Urinary bladder (tissue), 4 donors: ENCODE measurements around the gene AUH. TPM values are rescaled to one million over a fixed set of nuclear protein-coding genes. Genes with fewer than 3 reads are reported as not detected.

ENCODE experiments used
- DNase-seq: peaks from one replicate; pipeline ENCODE4 v3.0.0-alpha.2; 2015; ENCODE audit errors: extremely low spot score
- H3K27ac ChIP-seq: one replicate; pipeline ENCODE4 v1.5.1; 2013; ENCODE audit warnings: low read depth, mild to moderate bottlenecking, moderate library complexity
- H3K36me3 ChIP-seq: one replicate; pipeline ENCODE4 v1.6.1; 2013; ENCODE audit warnings: mild to moderate bottlenecking, moderate library complexity; ENCODE audit not compliant: insufficient read depth
- H3K4me1 ChIP-seq: one replicate; pipeline ENCODE4 v1.6.1; 2013; ENCODE audit warnings: mild to moderate bottlenecking, moderate library complexity; ENCODE audit not compliant: insufficient read depth
- H3K4me3 ChIP-seq: one replicate; pipeline ENCODE4 v1.5.1; 2013; ENCODE audit warnings: low read depth, low read length
- WGBS: extraction: QIAGEN DNeasy Blood & Tissue Kit; methylation state at CpG from one replicate; pipeline ENCODE4 v1.1.7; 2013; 5-methylcytosine and 5-hydroxymethylcytosine counted together
- polyA plus RNA-seq: library from polyadenylated mRNA; stranded (reverse); fragments of 200-250 nt; gene quantifications from one replicate; pipeline ENCODE4 v1.2.3, GENCODE V29; 2013
- total RNA-seq: library from RNA; depleted of rRNA; stranded (reverse); fragments of >200 nt; gene quantifications from one replicate; pipeline ENCODE4 v1.2.3, GENCODE V29; 2014
- donor health status: healthy with polysubstance abuse.
- donor health status: healthy.

AUH gene
- total and polyA plus RNA-seq, 2 donors: 14.9 to 34.2 TPM

- 74% methylated on average over 3 of the region's 3 CpGs for WGBS
- no peak for DNase-seq
- Histone ChIP-seq H3K27ac (no peak overlapping the region), H3K4me1 (no peaks in the 10 kb centered on the region), H3K4me3 (no peak overlapping the region), H3K36me3 (no peaks in the 10 kb centered on the region)
Observed at GRCh38 chr9:91364702-91365101, 3.0 kb upstream of the AUH start.

- Histone ChIP-seq H3K27ac (no peak overlapping the region), H3K36me3 (no peaks in the 10 kb centered on the region), H3K4me3 (no peak overlapping the region), H3K4me1 (no peaks in the 10 kb centered on the region)
- DNase-seq: no peak
- 89% methylated on average over 7 of the region's 7 CpGs for WGBS
Observed at GRCh38 chr9:91364005-91364404, 2.3 kb upstream of the AUH start.

- DNase-seq: no peak
- 50% methylated on average over 15 of the region's 15 CpGs for WGBS
- H3K27ac ChIP-seq: no peak overlapping the region
- H3K36me3 ChIP-seq: no peaks in the 10 kb centered on the region
- H3K4me3 ChIP-seq: peak overlapping the region; percentile 99
- H3K4me1 ChIP-seq: no peaks in the 10 kb centered on the region
Observed at GRCh38 chr9:91362051-91362611, 413 bp upstream of the AUH start.

- no peak overlapping the region for H3K27ac ChIP-seq
- 22% methylated on average over 10 of the region's 10 CpGs for WGBS
- peak overlapping the region; percentile 99 for H3K4me3 ChIP-seq
- no peaks in the 10 kb centered on the region for H3K36me3 ChIP-seq
- no peak for DNase-seq
- no peaks in the 10 kb centered on the region for H3K4me1 ChIP-seq
Observed at GRCh38 chr9:91360551-91361290, 997 bp downstream of the AUH start.

- no peak for DNase-seq
- Histone ChIP-seq H3K4me3 (peak overlapping the region; percentile 99), H3K27ac (no peak overlapping the region), H3K36me3 (no peaks in the 10 kb centered on the region), H3K4me1 (no peaks in the 10 kb centered on the region)
- WGBS: 75% methylated on average over 7 of the region's 7 CpGs
Observed at GRCh38 chr9:91359734-91360470, 1.8 kb downstream of the AUH start.

- 86% methylated on average over 2 of the region's 2 CpGs for WGBS
Observed at GRCh38 chr9:91359083-91359482, 2.6 kb downstream of the AUH start.

GRCh38 chr9:91354881-91355280 lies 6.8 kb downstream of the AUH start:
- Histone ChIP-seq H3K36me3 (no peaks in the 10 kb centered on the region), H3K4me1 (no peaks in the 10 kb centered on the region), H3K4me3 (no peak overlapping the region), H3K27ac (no peak overlapping the region)
- 59% methylated on average over 1 of the region's 1 CpG for WGBS
- DNase-seq: no peak

More at GRCh38 chr9:91359083-91359482, 2.6 kb downstream of the AUH start:
- no peaks in the 10 kb centered on the region for H3K4me1 ChIP-seq
- no peaks in the 10 kb centered on the region for H3K36me3 ChIP-seq
- no peak for DNase-seq
- no peak overlapping the region for H3K27ac ChIP-seq
- H3K4me3 ChIP-seq: no peak overlapping the region

- DNase-seq: no peak
- 93% methylated on average over 3 of the region's 3 CpGs for WGBS
- H3K4me1 ChIP-seq: no peaks in the 10 kb centered on the region
- H3K27ac ChIP-seq: no peak overlapping the region
- H3K36me3 ChIP-seq: no peaks in the 10 kb centered on the region
- H3K4me3 ChIP-seq: no peak overlapping the region
Observed at GRCh38 chr9:91349115-91349555, 12.6 kb downstream of the AUH start.

GRCh38 chr9:91348191-91348807 lies 13.4 kb downstream of the AUH start:
- no peaks in the 10 kb centered on the region for H3K4me1 ChIP-seq
- WGBS: 73% methylated on average over 6 of the region's 6 CpGs
- no peak overlapping the region for H3K4me3 ChIP-seq
- no peaks in the 10 kb centered on the region for H3K36me3 ChIP-seq
- DNase-seq: no peak
- no peak overlapping the region for H3K27ac ChIP-seq

- no peak for DNase-seq
- Histone ChIP-seq H3K27ac (no peak overlapping the region), H3K4me1 (no peaks in the 10 kb centered on the region), H3K4me3 (no peak overlapping the region), H3K36me3 (no peaks in the 10 kb centered on the region)
Observed at GRCh38 chr9:91347377-91347776, 14.3 kb downstream of the AUH start.

- 97% methylated on average over 1 of the region's 1 CpG for WGBS
- Histone ChIP-seq H3K4me1 (no peaks in the 10 kb centered on the region), H3K36me3 (peaks cover 6% of the 10 kb centered on the region), H3K27ac (no peak overlapping the region), H3K4me3 (no peak overlapping the region)
- no peak for DNase-seq
Observed at GRCh38 chr9:91346644-91347043, 15.1 kb downstream of the AUH start.

GRCh38 chr9:91345978-91346377 lies 15.7 kb downstream of the AUH start:
- no peak overlapping the region for H3K4me3 ChIP-seq
- H3K4me1 ChIP-seq: no peaks in the 10 kb centered on the region
- H3K27ac ChIP-seq: no peak overlapping the region
- WGBS: 80% methylated on average over 4 of the region's 4 CpGs
- H3K36me3 ChIP-seq: peaks cover 6% of the 10 kb centered on the region
- no peak for DNase-seq

GRCh38 chr9:91342575-91342974 lies 19.1 kb downstream of the AUH start:
- WGBS: 96% methylated on average over 3 of the region's 3 CpGs
- Histone ChIP-seq H3K36me3 (peaks cover 7% of the 10 kb centered on the region), H3K4me3 (no peak overlapping the region), H3K27ac (no peak overlapping the region), H3K4me1 (no peaks in the 10 kb centered on the region)
- no peak for DNase-seq
